ENCODE data around the gene KIAA1755. TPM values are rescaled to one million over a fixed set of nuclear protein-coding genes. Genes with fewer than 3 reads are reported as not detected.
"Not testable (repeated sequence)": the region's sequence is repeated elsewhere in the genome, so short reads cannot be mapped to it uniquely, and the experiment has no call there.

Gene KIAA1755
- total RNA-seq, 1 experiment from 2014 or later, result 0.22 TPM

DNA sequence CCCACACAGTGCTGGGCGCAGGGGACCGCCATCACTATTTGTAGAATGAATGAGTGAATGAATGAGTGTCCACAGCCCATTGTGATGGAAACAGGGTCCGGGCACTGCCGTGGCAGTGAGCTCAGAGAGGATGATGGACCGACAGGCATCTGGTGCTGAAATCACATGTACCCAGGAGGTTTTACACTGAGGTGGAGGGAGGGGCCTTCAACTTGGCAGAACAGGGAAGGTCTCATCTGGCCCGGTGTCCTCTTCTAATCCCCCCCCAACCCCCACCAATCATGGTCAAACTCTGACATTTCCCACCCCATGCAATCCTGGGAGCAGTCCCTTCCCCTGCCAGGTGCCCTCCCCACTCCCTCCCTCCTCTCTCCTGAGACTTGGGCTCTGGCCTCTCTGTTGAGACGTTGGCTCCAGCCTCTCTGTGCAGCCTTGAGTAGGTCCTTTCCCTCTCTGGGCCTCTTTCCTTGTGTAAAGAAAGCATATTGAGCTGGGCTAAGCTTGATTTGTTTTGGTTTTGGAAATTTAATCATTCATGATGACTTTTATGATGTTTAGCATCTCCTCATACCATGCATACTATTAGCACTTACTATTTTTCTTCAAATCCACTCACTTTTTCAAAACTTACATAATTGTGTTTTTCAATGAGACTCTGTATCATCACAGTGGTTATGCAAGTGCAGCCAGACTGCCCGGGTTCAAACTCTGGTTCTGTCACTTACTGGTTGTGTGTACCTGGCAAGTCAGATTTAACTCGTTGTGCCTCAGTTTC, 10.8 kb downstream of the KIAA1755 start:
- Histone ChIP-seq H3K79me2 (ENCODE audit: low read depth) (no peaks in the 10 kb centered on the region), H3K27me3 (ENCODE audit: insufficient read depth, low read depth) (no peaks in the 10 kb centered on the region), H4K20me1 (ENCODE audit: insufficient read depth) (no peaks in the 10 kb centered on the region), H2AFZ (no peak overlapping the region), H3K4me3 (no peak overlapping the region), H3F3A (ENCODE audit: insufficient read depth, low read depth) (no peaks in the 10 kb centered on the region), H3K4me2 (no peak overlapping the region), H3K9me3 (ENCODE audit: insufficient read depth, low read depth) (0 out of 2 replicates have a peak, but pooled peaks cover 4% of the 10 kb centered on the region), H3K36me3 (ENCODE audit: low read depth) (no peaks in the 10 kb centered on the region), H3K27ac (no peak overlapping the region), H3K4me1 (replicated peaks; ENCODE audit: insufficient read depth) (no peaks in the 10 kb centered on the region), H3K9me2 (ENCODE audit: insufficient read depth) (no peaks in the 10 kb centered on the region)
- intact Hi-C loops (cut with micrococcal nuclease; ENCODE audit: unreplicated experiment), result no loop called here
- ChIA-PET POLR2A (ENCODE audit: unreplicated experiment) (no interaction called here), CTCF (no interaction called here)
- TF ChIP-seq, protein P1, sequence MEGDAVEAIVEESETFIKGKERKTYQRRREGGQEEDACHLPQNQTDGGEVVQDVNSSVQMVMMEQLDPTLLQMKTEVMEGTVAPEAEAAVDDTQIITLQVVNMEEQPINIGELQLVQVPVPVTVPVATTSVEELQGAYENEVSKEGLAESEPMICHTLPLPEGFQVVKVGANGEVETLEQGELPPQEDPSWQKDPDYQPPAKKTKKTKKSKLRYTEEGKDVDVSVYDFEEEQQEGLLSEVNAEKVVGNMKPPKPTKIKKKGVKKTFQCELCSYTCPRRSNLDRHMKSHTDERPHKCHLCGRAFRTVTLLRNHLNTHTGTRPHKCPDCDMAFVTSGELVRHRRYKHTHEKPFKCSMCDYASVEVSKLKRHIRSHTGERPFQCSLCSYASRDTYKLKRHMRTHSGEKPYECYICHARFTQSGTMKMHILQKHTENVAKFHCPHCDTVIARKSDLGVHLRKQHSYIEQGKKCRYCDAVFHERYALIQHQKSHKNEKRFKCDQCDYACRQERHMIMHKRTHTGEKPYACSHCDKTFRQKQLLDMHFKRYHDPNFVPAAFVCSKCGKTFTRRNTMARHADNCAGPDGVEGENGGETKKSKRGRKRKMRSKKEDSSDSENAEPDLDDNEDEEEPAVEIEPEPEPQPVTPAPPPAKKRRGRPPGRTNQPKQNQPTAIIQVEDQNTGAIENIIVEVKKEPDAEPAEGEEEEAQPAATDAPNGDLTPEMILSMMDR (conservative IDR thresholded peaks at IDR 0.05), result no peak
- no peak for TF ChIP-seq EZH2 (IDR thresholded peaks at IDR 0.05; ENCODE audit: low read depth)
- peak in 1 of 2 experiments; percentile 17 for DNase-seq
- no TSS peak for BruUV-seq (replicated peaks)

DNA sequence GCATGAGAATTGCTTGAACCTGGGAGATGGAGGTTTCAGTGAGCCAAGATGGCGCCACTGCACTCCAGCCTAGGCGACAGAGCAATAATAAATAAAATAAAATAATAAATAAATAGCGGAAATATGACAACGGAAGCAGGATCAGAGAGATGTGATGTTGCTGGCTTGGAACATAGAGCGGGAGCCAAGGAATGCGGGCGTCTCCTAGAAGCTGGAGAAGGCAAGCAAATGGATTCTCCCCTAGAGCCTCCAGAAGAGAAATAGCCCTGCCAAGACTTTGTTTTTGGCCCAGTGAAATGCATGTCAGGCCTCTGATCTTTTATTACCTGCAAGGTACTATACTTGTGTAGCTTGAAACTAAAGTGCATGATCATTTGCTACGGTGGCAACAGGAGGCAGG, 12.4 kb downstream of the KIAA1755 start:
- BruUV-seq (replicated peaks), result no TSS peak
- intact Hi-C loops (cut with micrococcal nuclease; ENCODE audit: unreplicated experiment), result no loop called here
- TF ChIP-seq, protein P1 (conservative IDR thresholded peaks at IDR 0.05), result no peak
- no peak for TF ChIP-seq EZH2 (IDR thresholded peaks at IDR 0.05; ENCODE audit: low read depth)
- ChIA-PET CTCF (no interaction called here), POLR2A (ENCODE audit: unreplicated experiment) (no interaction called here)
- Histone ChIP-seq H2AFZ (no peak overlapping the region), H3K27me3 (ENCODE audit: insufficient read depth, low read depth) (no peaks in the 10 kb centered on the region), H3K36me3 (ENCODE audit: low read depth) (no peaks in the 10 kb centered on the region), H3K4me3 (no peak overlapping the region), H3F3A (ENCODE audit: insufficient read depth, low read depth) (no peaks in the 10 kb centered on the region), H3K79me2 (ENCODE audit: low read depth) (no peaks in the 10 kb centered on the region), H3K9me3 (ENCODE audit: insufficient read depth, low read depth) (peaks cover 14% of the 10 kb centered on the region; the same call in 1 of the 2 replicates), H3K9me2 (ENCODE audit: insufficient read depth) (no peaks in the 10 kb centered on the region), H4K20me1 (ENCODE audit: insufficient read depth) (no peaks in the 10 kb centered on the region), H3K4me1 (replicated peaks; ENCODE audit: insufficient read depth) (no peaks in the 10 kb centered on the region), H3K27ac (no peak overlapping the region), H3K4me2 (no peak overlapping the region)
- no peak for DNase-seq

DNA sequence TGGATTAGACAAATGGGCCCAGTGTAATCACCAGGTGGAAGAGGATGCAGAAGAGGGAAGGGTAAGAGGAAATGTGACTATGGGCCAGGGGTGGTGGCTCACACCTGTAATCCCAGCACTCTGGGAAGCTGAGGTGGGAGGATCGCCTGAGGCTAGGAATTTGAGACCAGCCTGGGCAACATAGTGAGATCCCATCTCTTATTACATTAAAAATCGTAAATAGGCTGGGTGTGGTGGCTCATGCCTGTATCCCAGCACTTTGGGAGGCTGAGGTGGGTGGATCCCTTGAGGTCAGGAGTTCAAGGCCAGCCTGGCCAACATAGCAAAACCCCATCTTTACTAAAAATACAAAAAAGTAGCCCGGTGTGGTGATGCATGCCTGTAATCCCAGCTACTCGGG, 12.8 kb downstream of the KIAA1755 start:
- CTCF ChIA-PET; POLR2A ChIA-PET (ENCODE audit: unreplicated experiment): not testable (repeated sequence)

DNA sequence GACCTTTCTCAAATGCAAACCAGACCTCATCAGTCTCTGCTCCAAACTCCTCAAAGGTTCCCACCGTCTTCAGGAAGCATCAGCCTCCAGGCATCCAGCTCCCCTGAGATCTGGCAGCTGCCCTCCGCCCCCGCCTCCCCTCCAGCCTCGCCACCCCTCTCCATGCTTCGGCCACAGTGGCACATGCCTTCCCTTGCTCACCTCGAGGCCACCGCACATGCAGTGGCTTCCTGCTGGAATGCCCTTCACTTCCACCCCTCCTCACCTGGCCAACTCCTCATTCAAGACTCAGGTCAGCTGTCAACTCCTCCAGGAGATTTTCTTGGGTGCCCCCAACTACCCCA, 13.4 kb downstream of the KIAA1755 start:
- H3K27ac ChIP-seq, result no peak overlapping the region
- ChIA-PET CTCF (interaction anchor here (0.6 to 0.7 kb wide), 2 partner anchors 75 to 156 kb away, joined by 3 to 4 read pairs; no protein-coding TSS in a partner anchor), POLR2A (ENCODE audit: unreplicated experiment) (no interaction called here)
- BruUV-seq (replicated peaks), result no TSS peak
- H3K4me3 ChIP-seq, result no peak overlapping the region
- H3K9me3 ChIP-seq (ENCODE audit: insufficient read depth, low read depth), result peaks cover 24% of the 10 kb centered on the region
- H2AFZ ChIP-seq, result no peak overlapping the region
- TF ChIP-seq EZH2 (IDR thresholded peaks at IDR 0.05; ENCODE audit: low read depth), result no peak
- TF ChIP-seq, protein P1 (conservative IDR thresholded peaks at IDR 0.05), result no peak
- no peaks in the 10 kb centered on the region for H3F3A ChIP-seq (ENCODE audit: insufficient read depth, low read depth)
- H4K20me1 ChIP-seq (ENCODE audit: insufficient read depth), result no peaks in the 10 kb centered on the region
- H3K9me2 ChIP-seq (ENCODE audit: insufficient read depth), result no peaks in the 10 kb centered on the region
- H3K27me3 ChIP-seq (ENCODE audit: insufficient read depth, low read depth), result no peaks in the 10 kb centered on the region
- no peaks in the 10 kb centered on the region for H3K79me2 ChIP-seq (ENCODE audit: low read depth)
- intact Hi-C loops (cut with micrococcal nuclease; ENCODE audit: unreplicated experiment), result no loop called here
- H3K4me2 ChIP-seq, result no peak overlapping the region
- H3K36me3 ChIP-seq (ENCODE audit: low read depth), result no peaks in the 10 kb centered on the region
- no peaks in the 10 kb centered on the region for H3K4me1 ChIP-seq (replicated peaks; ENCODE audit: insufficient read depth)
- no peak for DNase-seq

More for the DNA sequence above, 12.8 kb downstream of the KIAA1755 start:
- H3K4me2 ChIP-seq; H3K36me3 ChIP-seq (ENCODE audit: low read depth); H2AFZ ChIP-seq; H4K20me1 ChIP-seq (ENCODE audit: insufficient read depth); H3K79me2 ChIP-seq (ENCODE audit: low read depth); H3K27ac ChIP-seq; H3K9me2 ChIP-seq (ENCODE audit: insufficient read depth); intact Hi-C loops (cut with micrococcal nuclease; ENCODE audit: unreplicated experiment); H3K27me3 ChIP-seq (ENCODE audit: insufficient read depth, low read depth); H3K4me3 ChIP-seq; H3K4me1 ChIP-seq (replicated peaks; ENCODE audit: insufficient read depth); BruUV-seq (replicated peaks); H3F3A ChIP-seq (ENCODE audit: insufficient read depth, low read depth); DNase-seq: not testable (repeated sequence)
- peaks cover 18% of the 10 kb centered on the region; the same call in 1 of the 2 replicates for H3K9me3 ChIP-seq (ENCODE audit: insufficient read depth, low read depth)

Data from PC-9 (cell line).